HG03159 (cell line): ENCODE results near the gene ST3GAL6.

Source experiments
- ATAC-seq: cut with Tn5 transposase; IDR thresholded peaks from one replicate; pipeline ENCODE4 v1.9.1; 2021; ENCODE audit warnings: mild to moderate bottlenecking, moderate library complexity; ENCODE audit not compliant: unreplicated experiment

Gene ST3GAL6, protein sequence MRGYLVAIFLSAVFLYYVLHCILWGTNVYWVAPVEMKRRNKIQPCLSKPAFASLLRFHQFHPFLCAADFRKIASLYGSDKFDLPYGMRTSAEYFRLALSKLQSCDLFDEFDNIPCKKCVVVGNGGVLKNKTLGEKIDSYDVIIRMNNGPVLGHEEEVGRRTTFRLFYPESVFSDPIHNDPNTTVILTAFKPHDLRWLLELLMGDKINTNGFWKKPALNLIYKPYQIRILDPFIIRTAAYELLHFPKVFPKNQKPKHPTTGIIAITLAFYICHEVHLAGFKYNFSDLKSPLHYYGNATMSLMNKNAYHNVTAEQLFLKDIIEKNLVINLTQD

GRCh38 chr3:98763076-98763475 lies at the start of gene ST3GAL6:
TSS of gene ST3GAL6 (plus strand) at chr3:98763340. CDS start at chr3:98768441, 5,101 bp downstream.
- no peak for ATAC-seq

GRCh38 chr3:98713984-98714383 lies 49.2 kb upstream of the ST3GAL6 start:
- no peak for ATAC-seq

GRCh38 chr3:98717584-98717983 lies 45.6 kb upstream of the ST3GAL6 start:
- ATAC-seq: no peak

DNA sequence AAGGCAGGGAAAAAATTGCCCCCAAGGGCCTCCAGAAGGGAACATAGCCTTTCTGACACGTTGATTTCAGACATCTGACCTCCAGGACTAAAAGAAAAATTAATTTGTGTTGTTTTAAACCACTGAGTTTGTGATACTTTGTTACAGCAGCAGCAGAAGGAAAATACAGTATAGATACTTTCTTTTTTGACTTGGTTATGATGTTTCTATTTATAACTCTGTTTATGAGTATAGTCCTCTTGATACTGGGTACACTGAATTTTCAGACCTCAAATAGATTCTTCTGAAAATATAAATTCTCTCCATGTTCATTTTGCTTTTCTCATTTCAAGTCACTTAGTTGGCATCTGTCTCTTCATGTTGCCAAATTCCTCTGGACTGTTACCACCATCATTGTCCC lies 44.4 kb upstream of the ST3GAL6 start:
- no peak for ATAC-seq

GRCh38 chr3:98721776-98722175 lies 41.4 kb upstream of the ST3GAL6 start:
- ATAC-seq: no peak

- no peak for ATAC-seq
Measured at GRCh38 chr3:98722389-98722788, 40.8 kb upstream of the ST3GAL6 start.

- no peak for ATAC-seq
Measured at GRCh38 chr3:98725352-98725751, 37.8 kb upstream of the ST3GAL6 start.

DNA sequence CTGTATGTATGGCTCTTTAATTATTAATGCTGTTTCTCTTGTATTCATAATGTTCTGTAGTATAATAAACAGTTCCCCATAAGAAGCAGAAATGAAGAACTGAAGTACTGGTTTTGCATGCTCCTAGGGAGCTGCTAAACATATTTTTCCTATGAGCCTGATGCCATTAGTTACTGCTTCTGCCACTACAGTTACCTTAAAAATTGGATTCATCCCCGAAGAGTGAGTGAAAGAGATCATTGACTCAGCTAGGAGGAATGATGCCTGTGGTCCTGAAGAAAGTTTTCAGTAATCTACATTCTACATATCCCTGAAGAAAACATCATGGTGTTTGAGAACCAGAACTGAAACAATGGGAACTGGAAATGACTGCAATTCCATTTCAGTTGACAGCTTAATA lies 37.1 kb upstream of the ST3GAL6 start:
- ATAC-seq: no peak

GRCh38 chr3:98727638-98728037 lies 35.5 kb upstream of the ST3GAL6 start:
- ATAC-seq: no peak

- no peak for ATAC-seq
Measured at GRCh38 chr3:98728672-98729071, 34.5 kb upstream of the ST3GAL6 start.

DNA sequence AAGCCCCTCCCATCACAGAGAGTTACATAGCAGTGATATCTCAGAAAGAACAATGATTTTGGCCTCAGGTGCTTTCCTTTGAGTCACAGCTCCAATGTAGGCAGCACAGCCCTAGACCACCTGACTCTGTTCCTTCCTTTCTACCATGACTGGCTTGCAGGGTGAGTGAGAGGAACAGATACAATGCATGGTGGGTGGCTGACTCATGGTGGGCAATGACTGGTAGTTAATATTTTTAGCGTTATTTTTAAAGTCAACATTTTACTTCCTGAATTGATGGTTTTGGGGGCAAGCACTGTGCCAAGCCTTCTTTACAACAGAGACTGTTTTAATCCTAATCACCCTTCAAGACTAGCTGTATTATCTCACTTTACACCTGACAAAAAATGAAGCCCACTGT lies 32.8 kb upstream of the ST3GAL6 start:
- peak; percentile 51 for ATAC-seq

DNA sequence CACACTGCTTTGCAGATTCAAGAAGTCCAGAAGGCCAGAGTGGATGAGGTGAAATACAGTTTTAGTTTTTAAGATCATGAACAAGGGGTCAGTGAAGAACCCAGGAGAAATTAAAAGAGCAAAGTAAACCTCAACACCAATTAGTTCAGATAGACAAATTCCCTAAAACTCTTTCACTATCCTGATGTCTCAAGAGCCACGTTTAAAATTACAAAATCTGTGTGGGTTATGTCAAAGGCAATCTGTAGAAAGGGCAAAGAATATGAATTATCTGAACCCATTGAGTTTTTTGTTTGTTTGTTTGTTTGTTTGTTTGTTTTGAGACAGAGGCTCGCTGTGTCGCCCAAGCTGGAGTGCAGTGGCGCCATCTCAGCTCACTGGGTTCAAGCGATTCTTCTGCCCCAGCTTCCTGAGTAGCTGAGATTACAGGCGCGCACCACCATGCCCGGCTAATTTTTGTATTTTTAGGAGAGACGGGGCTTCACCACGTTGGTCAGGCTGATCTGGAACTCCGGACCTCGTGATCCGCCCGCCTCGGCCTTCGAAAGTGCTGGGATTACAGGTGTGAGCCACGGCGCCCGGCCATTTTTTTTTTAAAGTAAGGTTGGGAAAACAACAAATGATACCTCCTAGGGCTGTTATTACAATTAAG lies 32.1 kb upstream of the ST3GAL6 start:
- ATAC-seq: no peak

DNA sequence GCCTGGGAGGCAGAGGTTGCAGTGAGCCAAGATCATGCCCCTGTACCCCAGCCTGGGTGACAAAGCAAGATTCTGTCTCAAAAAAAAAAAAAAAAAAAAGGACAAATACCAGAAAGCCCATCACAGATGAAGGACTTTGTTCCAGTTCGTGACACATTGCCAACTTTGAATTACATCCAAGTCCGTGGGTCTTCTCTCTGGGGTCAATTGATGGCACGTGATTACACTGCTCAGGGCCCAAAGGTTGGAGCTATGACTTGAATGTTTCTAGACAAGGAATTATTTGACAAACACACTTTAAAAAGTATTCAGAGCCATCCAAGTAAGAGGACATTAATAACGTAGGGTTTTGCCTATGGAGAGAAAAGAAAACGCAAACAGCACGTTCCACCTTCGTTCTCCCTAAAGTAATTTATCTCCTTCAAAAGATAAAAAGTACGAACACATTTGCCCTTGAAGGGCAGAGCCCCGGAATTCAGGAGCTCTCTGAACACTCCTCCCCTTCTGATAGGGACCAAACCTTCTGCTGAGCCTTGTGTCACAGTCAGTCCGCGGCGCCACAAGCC lies 31.3 kb upstream of the ST3GAL6 start:
- ATAC-seq: peak; percentile 36

- ATAC-seq: peak; percentile 35
Measured at GRCh38 chr3:98732286-98733052, 30.7 kb upstream of the ST3GAL6 start.

DNA sequence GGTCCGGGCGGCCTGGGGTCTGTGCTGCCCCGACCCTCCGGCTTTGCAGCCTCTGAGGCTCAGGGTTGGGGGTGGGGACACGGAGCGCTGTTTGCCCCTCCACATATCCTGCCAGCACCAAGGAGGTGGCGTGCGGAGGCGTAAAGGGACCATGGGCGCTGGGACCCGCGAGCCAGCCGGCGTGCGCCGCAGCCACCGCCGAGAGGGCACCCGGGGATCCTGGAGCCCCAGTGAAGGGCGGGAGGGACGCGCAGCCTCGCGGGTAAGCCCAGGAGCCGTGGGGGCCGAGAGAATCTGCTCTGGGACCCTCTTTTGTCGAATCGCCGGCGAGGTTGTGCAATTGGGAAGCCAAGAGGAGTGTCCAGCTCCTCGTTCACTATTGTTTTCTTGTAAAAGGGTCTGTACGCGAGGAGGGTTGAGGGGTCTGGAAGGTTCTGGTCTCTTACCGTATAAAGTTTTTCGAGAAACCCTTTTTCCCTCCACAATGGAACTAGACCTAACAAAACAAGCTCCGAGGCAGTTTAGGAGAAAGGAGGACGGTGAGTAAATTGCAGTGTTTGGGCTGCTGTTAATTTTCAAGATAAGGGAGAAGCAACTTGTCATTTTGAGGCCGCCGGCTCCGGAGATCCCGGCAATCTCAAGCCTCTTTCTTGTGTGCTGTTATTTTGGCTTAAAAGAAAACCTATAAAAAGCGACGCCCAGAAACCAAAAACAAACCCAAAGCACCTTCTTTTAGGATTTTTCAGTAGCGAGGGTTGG lies 29.9 kb upstream of the ST3GAL6 start:
- ATAC-seq: peak; percentile 30

DNA sequence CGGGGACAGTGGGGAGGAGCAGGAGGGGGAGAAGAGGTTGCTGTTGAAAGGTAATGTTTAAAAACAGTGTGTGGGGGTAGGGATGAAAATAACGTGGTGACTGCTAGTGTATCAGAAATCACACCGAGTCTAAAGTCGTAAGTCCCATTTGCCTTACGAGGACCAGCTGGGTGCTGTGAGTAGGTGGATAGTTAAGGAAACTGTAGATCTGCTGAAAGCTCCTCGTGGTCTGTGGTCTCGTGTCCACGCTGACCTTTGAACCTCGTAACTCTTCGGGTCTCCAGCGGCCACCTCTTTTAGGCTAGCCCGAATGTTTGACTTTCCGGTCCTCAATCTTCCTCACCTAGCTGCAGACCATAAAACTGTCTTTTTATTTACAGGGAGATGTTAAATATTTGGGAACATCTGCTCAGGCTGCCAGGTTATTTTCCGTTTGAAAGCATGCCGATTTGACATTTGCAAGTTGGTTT lies 29.3 kb upstream of the ST3GAL6 start:
- peak; percentile 40 for ATAC-seq

DNA sequence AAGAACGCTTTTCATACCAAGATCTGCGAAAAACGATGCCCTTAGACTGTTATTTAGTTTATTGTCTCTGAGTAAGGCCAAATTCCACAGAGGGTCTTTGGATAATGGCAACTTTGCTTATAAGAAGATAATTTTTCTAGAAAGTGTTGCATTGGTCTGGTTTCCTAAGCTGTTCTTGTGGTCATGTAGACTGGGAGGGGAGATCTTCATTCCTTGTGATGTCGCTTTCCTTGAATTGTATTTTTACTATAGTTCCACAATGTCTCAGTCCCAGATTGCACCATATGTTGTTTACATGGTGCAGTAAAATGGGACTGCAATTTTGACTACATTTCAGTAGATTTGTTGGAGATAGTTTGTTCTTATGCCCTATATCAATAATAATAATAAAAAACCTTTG lies 28.8 kb upstream of the ST3GAL6 start:
- no peak for ATAC-seq

GRCh38 chr3:98734735-98735134 lies 28.4 kb upstream of the ST3GAL6 start:
- ATAC-seq: no peak

DNA sequence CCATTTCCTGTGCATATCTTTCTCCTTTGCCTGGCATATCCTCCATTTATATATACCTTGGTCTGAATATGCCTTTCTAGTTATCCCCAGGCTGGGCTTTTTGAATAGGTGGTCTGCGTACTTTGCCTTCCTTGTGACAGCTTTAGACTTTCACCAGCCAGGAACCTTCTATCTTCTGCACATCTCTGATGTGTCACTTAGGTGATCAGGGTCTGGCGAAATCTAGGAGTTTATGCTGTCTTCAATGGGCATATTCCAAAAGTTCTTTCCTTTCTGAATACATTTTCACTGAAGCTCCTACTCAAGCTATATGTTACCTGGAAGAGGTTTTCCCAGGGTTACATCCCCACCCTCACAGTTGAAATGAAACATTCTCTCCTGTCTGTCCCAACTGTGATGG lies 27.8 kb upstream of the ST3GAL6 start:
- no peak for ATAC-seq

GRCh38 chr3:98735761-98736269 lies 27.3 kb upstream of the ST3GAL6 start:
- no peak for ATAC-seq
